Vagina (tissue), 2 donors: ENCODE results near the gene SERPINE2. TPM values are rescaled to one million over a fixed set of nuclear protein-coding genes. Genes with fewer than 3 reads are reported as not detected.
A peak's percentile ranks its signal among the peaks of the same experiment; 100 is the strongest.

Experiments
- DNase-seq, 2 donors: peaks; one replicate each; pipeline ENCODE4 v3.0.0-alpha.2; 2017; ENCODE audit errors: extremely low spot score in 2 of 2
- H3K27ac ChIP-seq: fragments of 200-600 bp; sonication (generic); one replicate; pipeline ENCODE4 v1.5.1; 2019
- H3K27me3 ChIP-seq: fragments of 200-600 bp; sonication (generic); one replicate; pipeline ENCODE4 v1.5.1; 2019
- H3K36me3 ChIP-seq, 2 donors: fragments of 200-600 bp; sonication (generic); one replicate each; pipeline ENCODE4 v1.5.1; 2017 to 2019
- H3K4me1 ChIP-seq: fragments of 200-600 bp; sonication (generic); one replicate; pipeline ENCODE4 v1.5.1; 2019
- H3K4me3 ChIP-seq, 2 donors: fragments of 200-600 bp; sonication (generic); 1 replicate in 1 of 2; 2 replicates in 1 of 2; pipeline ENCODE4 v1.5.1; 2016 to 2019
- H3K9me3 ChIP-seq: fragments of 200-600 bp; sonication (generic); one replicate; pipeline ENCODE4 v1.5.1; 2019
- POLR2A ChIP-seq, 2 donors: fragments of 450-650 bp; IDR thresholded peaks; one replicate each; pipeline ENCODE4 v1.6.1; 2017; ENCODE audit warnings: antibody characterized with exemption in 2 of 2, mild to moderate bottlenecking in 2 of 2, moderate library complexity in 2 of 2
- POLR2AphosphoS5 ChIP-seq, 2 donors: sonication (generic); formaldehyde crosslinking; IDR thresholded peaks; one replicate each; pipeline ENCODE4 v1.9.0; 2017; ENCODE audit warnings: antibody characterized with exemption in 2 of 2, mild to moderate bottlenecking in 2 of 2, low read depth in 1 of 2; ENCODE audit not compliant: insufficient read depth in 1 of 2
- intact Hi-C: fragments of 100-400 bp; cut with DNase I; formaldehyde crosslinking; loops from one replicate; pipeline ENCODE4 v1.15.1; 2023
- total RNA-seq: library from RNA; depleted of rRNA; stranded (reverse); fragments of >200 nt; gene quantifications from one replicate; pipeline ENCODE4 v1.2.3, GENCODE V29; 2016
- TF ChIP-seq, protein P1 (sequence below), 3 experiments: fragments of 450-650 bp in 2 of 3; fragments of 200-600 bp in 1 of 3; sonication (generic) in 1 of 3; IDR thresholded peaks; one replicate each; pipeline ENCODE4 v1.5.1; 2017 to 2019; ENCODE audit warnings: antibody characterized with exemption in 3 of 3, mild to moderate bottlenecking in 2 of 3, moderate library complexity in 2 of 3

SERPINE2 gene
- total RNA-seq, 1 donor from 2014 or later = 52.3 TPM

DNA sequence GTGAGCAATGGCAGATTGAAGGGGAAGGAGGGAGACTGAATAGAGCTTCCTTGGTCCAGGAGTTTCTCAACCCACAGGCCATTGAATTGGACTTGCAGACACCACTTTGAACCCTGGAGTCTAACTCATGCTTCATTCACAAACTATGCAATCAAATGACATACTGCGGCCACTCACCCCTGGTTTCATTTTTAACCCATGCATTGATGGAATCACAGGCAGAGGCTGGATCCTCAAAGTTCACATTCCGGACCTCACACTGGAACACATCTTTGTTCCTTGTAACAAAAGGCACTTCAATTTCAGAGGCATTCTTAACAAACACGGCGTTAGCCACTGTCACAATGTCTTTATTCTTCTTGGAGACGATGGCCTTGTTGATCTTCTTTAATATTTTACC, 41.1 kb downstream of the SERPINE2 start:
- intact Hi-C loops = no loop called here
- TF ChIP-seq, protein P1, sequence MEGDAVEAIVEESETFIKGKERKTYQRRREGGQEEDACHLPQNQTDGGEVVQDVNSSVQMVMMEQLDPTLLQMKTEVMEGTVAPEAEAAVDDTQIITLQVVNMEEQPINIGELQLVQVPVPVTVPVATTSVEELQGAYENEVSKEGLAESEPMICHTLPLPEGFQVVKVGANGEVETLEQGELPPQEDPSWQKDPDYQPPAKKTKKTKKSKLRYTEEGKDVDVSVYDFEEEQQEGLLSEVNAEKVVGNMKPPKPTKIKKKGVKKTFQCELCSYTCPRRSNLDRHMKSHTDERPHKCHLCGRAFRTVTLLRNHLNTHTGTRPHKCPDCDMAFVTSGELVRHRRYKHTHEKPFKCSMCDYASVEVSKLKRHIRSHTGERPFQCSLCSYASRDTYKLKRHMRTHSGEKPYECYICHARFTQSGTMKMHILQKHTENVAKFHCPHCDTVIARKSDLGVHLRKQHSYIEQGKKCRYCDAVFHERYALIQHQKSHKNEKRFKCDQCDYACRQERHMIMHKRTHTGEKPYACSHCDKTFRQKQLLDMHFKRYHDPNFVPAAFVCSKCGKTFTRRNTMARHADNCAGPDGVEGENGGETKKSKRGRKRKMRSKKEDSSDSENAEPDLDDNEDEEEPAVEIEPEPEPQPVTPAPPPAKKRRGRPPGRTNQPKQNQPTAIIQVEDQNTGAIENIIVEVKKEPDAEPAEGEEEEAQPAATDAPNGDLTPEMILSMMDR (IDR thresholded peaks at IDR 0.05) = no peak
- TF ChIP-seq POLR2A (IDR thresholded peaks at IDR 0.05) = no peak
- TF ChIP-seq POLR2AphosphoS5 (IDR thresholded peaks at IDR 0.05; ENCODE audit: insufficient read depth in 1 of 2, low read depth in 1 of 2) = no peak
- Histone ChIP-seq H3K27ac (no peak overlapping the region), H3K27me3 (no peaks in the 10 kb centered on the region), H3K4me3 (no peak overlapping the region), H3K4me1 (no peaks in the 10 kb centered on the region), H3K9me3 (no peaks in the 10 kb centered on the region), H3K36me3 (peaks cover 0 to 12% of the 10 kb centered on the region in 2 donors)
- no peak for DNase-seq

DNA sequence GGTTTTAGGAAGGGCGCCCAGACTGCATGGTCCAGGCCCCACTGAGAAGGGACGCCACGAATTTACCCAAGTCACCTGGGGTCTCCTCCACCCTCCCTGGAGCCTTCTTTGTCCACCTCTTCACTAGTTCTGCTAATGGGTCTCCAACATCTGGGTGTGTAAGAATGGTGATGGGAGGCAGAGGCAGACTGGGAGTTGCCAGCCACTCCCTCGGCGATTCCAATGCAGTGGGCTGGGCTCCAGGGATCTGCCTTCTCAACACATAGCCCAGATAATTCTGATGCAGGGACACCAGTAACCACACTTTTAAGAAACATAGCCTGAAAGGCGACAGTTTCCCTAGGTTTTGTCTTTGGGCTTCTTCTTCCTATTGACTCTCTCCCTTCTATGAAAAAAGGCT, 42.7 kb downstream of the SERPINE2 start:
- intact Hi-C loops = no loop called here
- no peaks in the 10 kb centered on the region for H3K27me3 ChIP-seq
- H3K9me3 ChIP-seq = no peaks in the 10 kb centered on the region
- H3K27ac ChIP-seq = no peak overlapping the region
- no peak for DNase-seq
- no peak overlapping the region for H3K4me3 ChIP-seq
- TF ChIP-seq, protein P1 (IDR thresholded peaks at IDR 0.05) = no peak
- no peak for TF ChIP-seq POLR2AphosphoS5 (IDR thresholded peaks at IDR 0.05; ENCODE audit: insufficient read depth in 1 of 2, low read depth in 1 of 2)
- TF ChIP-seq POLR2A (IDR thresholded peaks at IDR 0.05) = no peak
- H3K4me1 ChIP-seq = no peaks in the 10 kb centered on the region
- peaks cover 0 to 10% of the 10 kb centered on the region in 2 donors for H3K36me3 ChIP-seq

DNA sequence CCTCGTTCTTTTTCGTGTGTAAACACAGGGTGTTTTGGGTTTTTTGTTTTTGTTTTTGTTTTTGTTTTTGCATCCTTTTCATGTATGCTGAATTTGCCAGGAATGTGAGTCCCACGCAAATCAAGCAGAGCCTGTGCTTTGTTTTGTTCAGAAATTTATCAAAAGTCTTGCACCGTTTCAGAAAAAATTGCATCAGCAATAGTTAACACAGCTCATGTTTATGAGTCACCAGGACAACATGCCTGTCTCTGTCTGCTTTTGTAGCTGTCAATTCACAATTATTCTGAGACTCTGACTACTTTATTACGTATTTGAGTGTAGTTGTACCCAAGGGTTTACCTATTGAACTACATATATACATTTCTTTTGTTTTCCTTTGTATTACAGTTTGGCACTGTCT, 43.5 kb downstream of the SERPINE2 start:
- intact Hi-C loops = no loop called here
- DNase-seq = no peak
- no peak overlapping the region for H3K4me3 ChIP-seq
- no peaks in the 10 kb centered on the region for H3K4me1 ChIP-seq
- peaks cover 0 to 7% of the 10 kb centered on the region in 2 donors for H3K36me3 ChIP-seq
- H3K9me3 ChIP-seq = no peaks in the 10 kb centered on the region
- no peak overlapping the region for H3K27ac ChIP-seq
- H3K27me3 ChIP-seq = no peaks in the 10 kb centered on the region
- TF ChIP-seq POLR2AphosphoS5 (IDR thresholded peaks at IDR 0.05; ENCODE audit: insufficient read depth in 1 of 2, low read depth in 1 of 2) = no peak
- TF ChIP-seq POLR2A (IDR thresholded peaks at IDR 0.05) = no peak
- TF ChIP-seq, protein P1 (IDR thresholded peaks at IDR 0.05) = no peak

DNA sequence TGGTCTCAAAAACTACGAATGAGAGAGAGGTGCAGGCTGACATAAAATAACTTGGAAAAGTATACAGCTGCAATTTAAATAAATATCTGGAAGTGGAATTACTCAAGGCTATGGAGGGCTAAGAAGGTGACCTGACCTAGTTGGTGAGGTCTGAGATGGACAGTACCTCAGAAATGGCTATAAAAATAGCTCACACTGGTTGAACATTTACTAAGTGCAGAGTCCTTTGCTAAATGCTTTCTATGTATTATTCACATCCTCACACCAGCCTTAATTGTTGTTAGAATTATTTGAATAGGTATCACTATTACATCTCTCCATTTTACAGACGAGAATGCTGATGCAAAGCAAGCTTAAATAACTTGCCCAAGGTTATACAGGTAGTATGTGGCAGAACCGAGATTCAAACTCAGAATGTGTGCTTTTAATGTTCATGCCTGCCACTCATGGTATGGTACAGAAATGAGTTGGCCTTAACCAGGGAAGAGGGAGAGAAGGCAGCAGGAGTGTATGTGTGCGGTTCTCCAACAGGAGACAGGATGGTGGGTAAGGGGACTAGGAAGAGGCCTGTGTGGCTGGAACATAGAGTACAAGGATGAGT, 44.4 kb downstream of the SERPINE2 start:
- Histone ChIP-seq H3K4me3 (no peak overlapping the region), H3K36me3 (peaks cover 0 to 7% of the 10 kb centered on the region in 2 donors), H3K4me1 (no peaks in the 10 kb centered on the region), H3K27me3 (no peaks in the 10 kb centered on the region), H3K9me3 (no peaks in the 10 kb centered on the region), H3K27ac (no peak overlapping the region)
- DNase-seq = no peak
- TF ChIP-seq, protein P1 (IDR thresholded peaks at IDR 0.05) = no peak
- intact Hi-C loops = no loop called here

DNA sequence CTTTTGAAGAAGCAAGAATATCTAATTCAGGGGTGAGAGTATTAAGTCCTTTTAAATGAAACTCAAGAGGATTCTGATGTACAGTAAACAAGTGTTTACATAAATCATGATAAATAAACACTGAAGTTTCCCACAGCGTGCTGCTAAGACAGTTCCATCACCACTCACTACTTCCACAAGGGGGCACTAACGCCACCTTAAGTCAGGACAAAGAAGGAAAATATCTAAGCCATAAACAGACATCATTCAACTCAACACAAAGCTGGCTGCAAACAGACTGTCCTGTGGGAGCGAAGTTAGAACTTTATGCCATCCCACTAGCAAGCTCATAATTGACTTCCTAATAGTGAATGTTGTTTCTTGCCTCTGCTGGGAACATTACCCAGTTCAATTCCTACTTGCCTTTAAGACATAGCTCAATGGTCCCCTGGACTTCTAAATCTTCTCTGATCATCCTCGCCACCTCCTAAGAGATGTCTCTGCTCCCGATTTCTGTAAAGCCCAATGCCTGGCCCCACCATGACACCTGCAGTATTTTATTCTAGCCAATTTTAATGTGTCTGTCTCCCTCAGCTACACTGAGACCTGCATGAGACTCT, 45.4 kb downstream of the SERPINE2 start:
- Histone ChIP-seq H3K4me3 (no peak overlapping the region), H3K36me3 (peaks cover 0 to 7% of the 10 kb centered on the region in 2 donors), H3K9me3 (no peaks in the 10 kb centered on the region), H3K4me1 (no peaks in the 10 kb centered on the region), H3K27me3 (no peaks in the 10 kb centered on the region), H3K27ac (no peak overlapping the region)
- intact Hi-C loops = loop anchor here (2.0 kb wide), 1 partner anchor 291 kb away; no protein-coding TSS in a partner anchor
- no peak for DNase-seq
- TF ChIP-seq POLR2A (IDR thresholded peaks at IDR 0.05) = no peak
- TF ChIP-seq, protein P1 (IDR thresholded peaks at IDR 0.05) = peak; percentile 62 to 78 (median 73)
